Heart left ventricle (tissue), 16 donors: ENCODE measurements around the gene PFKFB3. TPM values are rescaled to one million over a fixed set of nuclear protein-coding genes. Genes with fewer than 3 reads are reported as not detected.

Experiments
- ATAC-seq, 4 donors: fragments of 200-7000 bp; cut with Tn5 transposase; one replicate each; pipeline ENCODE4 v1.9.1; 2020 to 2022; ENCODE audit warnings: moderate library complexity in 4 of 4, mild to moderate bottlenecking in 3 of 4, moderate number of reproducible peaks in 1 of 4
- DNase-seq, 5 donors: peaks; one replicate each; pipeline ENCODE4 v3.0.0-alpha.2; 2020
- H3K27ac ChIP-seq, 12 donors: fragments of 200-600 bp; sonication (generic) in 4 of 12; one replicate each; pipeline versions ENCODE4 v1.5.0 to v1.8.0; 2016 to 2022; ENCODE audit warnings: mild to moderate bottlenecking in 2 of 12
- H3K27me3 ChIP-seq, 9 donors: fragments of 200-600 bp; sonication (generic) in 2 of 9; one replicate each; pipeline versions ENCODE4 v1.5.1 to v1.8.0; 2016 to 2022; ENCODE audit warnings: mild to moderate bottlenecking in 3 of 9
- H3K36me3 ChIP-seq, 9 donors: fragments of 200-600 bp; sonication (generic) in 2 of 9; one replicate each; pipeline versions ENCODE4 v1.5.0 to v1.8.0; 2018 to 2022; ENCODE audit warnings: mild to moderate bottlenecking in 2 of 9
- H3K4me1 ChIP-seq, 12 donors: fragments of 200-600 bp; sonication (generic) in 4 of 12; one replicate each; pipeline versions ENCODE4 v1.5.0 to v1.8.0; 2016 to 2022; ENCODE audit warnings: mild to moderate bottlenecking in 3 of 12
- H3K4me3 ChIP-seq, 12 donors: fragments of 200-600 bp; sonication (generic) in 4 of 12; one replicate each; pipeline versions ENCODE4 v1.5.0 to v1.8.0; 2017 to 2022; ENCODE audit warnings: mild to moderate bottlenecking in 9 of 12, moderate library complexity in 4 of 12
- H3K9me3 ChIP-seq, 12 donors: fragments of 200-600 bp; sonication (generic) in 4 of 12; one replicate each; pipeline versions ENCODE4 v1.5.0 to v1.8.0; 2016 to 2022; ENCODE audit warnings: mild to moderate bottlenecking in 1 of 12
- CTCF ChIP-seq, 12 donors: fragments of 200-600 bp; sonication (generic) in 4 of 12; IDR thresholded peaks; one replicate each; pipeline versions ENCODE4 v1.5.0 to v1.8.0; 2018 to 2022; ENCODE audit warnings: antibody characterized with exemption in 12 of 12, mild to moderate bottlenecking in 5 of 12
- POLR2A ChIP-seq, 2 donors: fragments of 450-650 bp; IDR thresholded peaks; one replicate each; pipeline ENCODE4 v1.6.1; 2017; ENCODE audit warnings: antibody characterized with exemption in 2 of 2, mild to moderate bottlenecking in 2 of 2, moderate library complexity in 2 of 2
- WGBS, 4 donors: extraction: QIAGEN DNeasy Blood & Tissue Kit in 2 of 4; methylation state at CpG; one replicate each; pipeline versions ENCODE4 v1.1.5 to v1.1.7; 2013 to 2018; 5-methylcytosine and 5-hydroxymethylcytosine counted together
- intact Hi-C, 10 donors: fragments of 100-400 bp; cut with DNase I; formaldehyde crosslinking; loops; one replicate each; pipeline versions ENCODE4 v1.11.1 to v1.14.2; 2022
- polyA plus RNA-seq, 2 donors: library from polyadenylated mRNA; stranded (reverse); fragments of 200-250 nt; gene quantifications; one replicate each; pipeline ENCODE4 v1.2.3, GENCODE V29; 2013
- total RNA-seq, 9 donors: library from RNA; depleted of rRNA in 2 of 9; stranded (reverse); fragments of >200 nt in 2 of 9; fragmentation: NEBNext Ultra II Directional in 3 of 9; extraction: Animal tissue kit (Norgen Biotek cat#: 25700) in 3 of 9; gene quantifications; one replicate each; pipeline versions ENCODE4 v1.1.0 to v1.2.4, GENCODE V29; 2016 to 2023
- donor health status: ischemic (EF 13 %, LVEDD 7.1; RV severe dilation, severe dysfunction).
- donor health status: healthy with polysubstance abuse.
- donor health status: DM: no; HTN: yes; CAD: no.
- donor health status: DM: no; HTN: no; CAD: no.
- donor health status: ischemic (EF 25% LVEDD 6.9; RV normal size, moderate dysfunction).
- donor health status: ischemic (EF 25% LVEDD 5.7; RV mildly dilated, moderate dysfunction).
- donor health status: healthy.
- donor health status: DM: yes; HTN: yes; CAD: no.
- donor health status: ischemic (EF 35%, LVEDD 5.7; RV mildly dilated, moderate dysfunction).
- donor health status: nonischemic (EF 11% LVEDD 7.7; RV severe dilation, severe dysfunction).
- donor health status: DM: yes; HTN: yes; CAD: no.
- donor health status: PGD.
- donor health status: ischemic (EF 29% LVEDD 5.4; RV normal size, mild dysfunction).
- donor health status: nonischemic (EF 23%, LVEDD 6.1; RV moderate dilation, normal function).

Gene PFKFB3
- total and polyA plus RNA-seq, 11 donors: 6.2 to 53.1 (median 13.4) TPM

DNA sequence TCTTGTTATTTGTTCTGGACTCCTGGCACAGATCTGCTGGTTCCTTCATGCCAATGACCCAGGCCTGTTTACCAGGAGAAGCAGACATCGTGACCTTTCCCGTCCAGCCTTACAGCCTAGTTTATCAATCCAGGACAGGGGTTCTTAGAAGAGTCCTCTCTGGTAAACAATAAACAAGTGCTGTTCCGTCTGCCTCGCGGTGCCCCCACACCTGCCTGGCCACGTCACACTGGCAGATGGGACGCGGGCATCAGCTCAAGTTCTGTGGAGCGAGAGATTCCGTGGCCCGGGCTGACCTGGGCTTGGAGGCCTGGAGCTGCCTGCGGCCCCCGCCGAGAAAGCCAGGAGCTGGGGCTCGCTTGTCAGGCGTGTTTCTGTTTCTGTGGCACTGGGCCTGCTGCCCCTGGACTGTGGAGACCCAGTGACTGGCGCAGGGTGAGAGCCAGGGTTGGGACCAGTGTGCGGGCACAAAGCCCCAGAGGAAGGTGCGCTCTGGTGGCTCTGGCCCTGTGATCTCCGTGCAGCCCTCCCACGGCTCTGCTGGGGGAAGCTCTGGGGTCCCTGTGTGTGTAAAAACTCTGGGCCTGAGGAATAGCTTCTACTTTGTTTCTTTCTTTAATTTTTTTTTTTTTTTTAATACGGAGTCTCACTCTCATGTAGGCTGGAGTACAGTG lies 28.4 kb upstream of the PFKFB3 start:
- ATAC-seq (peak in 1 of 4 donors; percentile 3), DNase-seq (no peak)
- no peaks in the 10 kb centered on the region for H3K27me3 ChIP-seq
- H3K27ac ChIP-seq: peak overlapping the region in 11 of 12 donors; percentile 16 to 72 (median 52)
- no peaks in the 10 kb centered on the region for H3K36me3 ChIP-seq
- TF ChIP-seq CTCF (IDR thresholded peaks at IDR 0.05): no peak
- TF ChIP-seq POLR2A (IDR thresholded peaks at IDR 0.05): no peak
- H3K4me1 ChIP-seq: peaks cover 4 to 97% (median 53%) of the 10 kb centered on the region in 12 donors
- 79 to 85% (median 80%) methylated on average over 20 to 22 of the region's 22 CpGs for WGBS, 4 donors
- H3K9me3 ChIP-seq: no peaks in the 10 kb centered on the region
- H3K4me3 ChIP-seq: no peak overlapping the region
- intact Hi-C loops: no loop called here

DNA sequence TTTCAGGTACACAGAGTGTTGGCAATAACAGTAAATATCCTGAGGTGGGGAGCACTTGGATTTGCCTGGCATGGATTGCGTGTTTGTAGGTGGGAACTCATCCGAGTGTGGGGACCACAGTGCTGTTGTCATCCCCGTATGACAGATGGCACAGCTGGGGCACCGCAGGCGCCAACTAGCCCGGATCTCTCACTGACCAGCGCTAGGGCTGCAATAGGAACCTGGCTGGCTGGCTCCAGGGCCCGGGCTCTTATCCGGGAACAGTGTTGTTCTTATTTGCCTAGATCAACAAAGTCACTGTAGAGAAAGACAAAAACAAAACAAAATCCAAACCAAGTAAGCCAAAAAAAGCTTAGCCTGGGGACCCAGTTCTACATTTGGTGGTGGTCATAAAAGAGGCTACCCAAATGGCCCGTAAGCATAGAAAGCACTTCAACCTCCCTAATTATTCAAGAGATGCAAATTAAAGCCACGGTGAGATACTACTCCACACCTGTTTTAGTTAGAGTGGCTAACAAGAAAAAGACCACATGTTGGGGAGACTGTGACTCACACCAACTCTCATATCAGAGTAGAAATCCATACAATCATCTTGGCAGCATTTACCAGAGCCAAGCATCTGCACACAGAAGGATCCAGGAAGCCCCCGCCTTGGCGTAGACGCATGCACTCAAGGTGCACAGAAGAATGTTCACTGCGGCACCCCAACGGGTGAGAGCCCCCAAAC lies 27.2 kb upstream of the PFKFB3 start:
- H3K9me3 ChIP-seq: no peaks in the 10 kb centered on the region
- peaks cover 4 to 86% (median 49%) of the 10 kb centered on the region in 12 donors for H3K4me1 ChIP-seq
- no peak for TF ChIP-seq CTCF (IDR thresholded peaks at IDR 0.05)
- TF ChIP-seq POLR2A (IDR thresholded peaks at IDR 0.05): no peak
- ATAC-seq: no peak
- peak overlapping the region in 2 of 12 donors; percentile 21 to 69 for H3K27ac ChIP-seq
- no peaks in the 10 kb centered on the region for H3K36me3 ChIP-seq
- peak in 1 of 5 donors; percentile 17 for DNase-seq
- no peak overlapping the region for H3K4me3 ChIP-seq
- WGBS, 4 donors: 85 to 89% (median 86%) methylated on average over 16 of the region's 16 CpGs
- no peaks in the 10 kb centered on the region for H3K27me3 ChIP-seq
- intact Hi-C loops: no loop called here

- TF ChIP-seq POLR2A (IDR thresholded peaks at IDR 0.05): no peak
- TF ChIP-seq CTCF (IDR thresholded peaks at IDR 0.05): no peak
These were observed 26.0 kb upstream of the PFKFB3 start for GRCh38 chr10:6176691-6177231.

DNA sequence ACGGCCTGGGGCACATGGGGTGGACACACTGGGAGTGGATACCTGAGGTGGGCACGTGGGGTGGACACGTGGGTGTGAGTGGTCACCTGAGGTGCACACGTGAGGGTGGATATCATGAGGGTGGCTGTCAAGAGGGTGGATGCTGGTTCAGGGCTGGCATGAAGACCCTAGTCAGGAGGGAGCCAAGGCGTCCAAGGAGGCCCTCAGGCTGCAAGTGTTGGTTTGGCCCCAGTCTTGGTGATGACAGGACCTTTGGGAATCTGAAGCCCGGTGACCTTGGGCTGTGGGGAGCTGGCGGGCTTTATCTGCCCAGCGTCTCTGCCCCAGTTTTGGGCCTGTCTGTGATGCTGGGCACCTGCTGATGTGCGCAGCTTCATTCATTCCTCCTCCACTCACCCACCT lies 24.9 kb upstream of the PFKFB3 start:
- peak; percentile 10 to 76 (median 65) for ATAC-seq
- Histone ChIP-seq H3K27ac (peak overlapping the region in 5 of 12 donors; percentile 27 to 56 (median 39)), H3K9me3 (no peaks in the 10 kb centered on the region), H3K27me3 (no peaks in the 10 kb centered on the region), H3K4me1 (peaks cover 0 to 72% (median 29%) of the 10 kb centered on the region in 12 donors), H3K4me3 (no peak overlapping the region), H3K36me3 (no peaks in the 10 kb centered on the region)
- 55 to 73% (median 66%) methylated on average over 8 to 9 of the region's 9 CpGs for WGBS, 4 donors
- intact Hi-C loops: no loop called here
- TF ChIP-seq CTCF (IDR thresholded peaks at IDR 0.05) (no peak), POLR2A (IDR thresholded peaks at IDR 0.05) (no peak)
- peak in 2 of 5 donors; percentile 73 to 77 for DNase-seq

More at GRCh38 chr10:6176691-6177231, 26.0 kb upstream of the PFKFB3 start:
- 62 to 75% (median 70%) methylated on average over 8 of the region's 8 CpGs for WGBS, 4 donors
- ATAC-seq: peak in 1 of 4 donors; percentile 10
- no peaks in the 10 kb centered on the region for H3K36me3 ChIP-seq
- no peaks in the 10 kb centered on the region for H3K27me3 ChIP-seq
- H3K9me3 ChIP-seq: no peaks in the 10 kb centered on the region
- H3K4me1 ChIP-seq: peaks cover 4 to 74% (median 38%) of the 10 kb centered on the region in 12 donors
- intact Hi-C loops: no loop called here
- H3K4me3 ChIP-seq: no peak overlapping the region
- DNase-seq: peak in 1 of 5 donors; percentile 39
- peak overlapping the region in 6 of 12 donors; percentile 6 to 77 (median 17) for H3K27ac ChIP-seq
